Activated CD8-positive, alpha-beta memory T cell treated with anti-CD3 and anti-CD28 coated beads, Interleukin-2, amount 50 U/mL, for 24 hours (primary cell): ENCODE data around the gene RD3L.

Experiments
- DNase-seq: peaks from one replicate; pipeline ENCODE4 v3.0.0-alpha.2; 2020; ENCODE audit errors: extremely low read depth

The RD3L gene

GRCh38 chr14:103896578-103896977, 45.8 kb downstream of the RD3L start:
- no peak for DNase-seq

DNA sequence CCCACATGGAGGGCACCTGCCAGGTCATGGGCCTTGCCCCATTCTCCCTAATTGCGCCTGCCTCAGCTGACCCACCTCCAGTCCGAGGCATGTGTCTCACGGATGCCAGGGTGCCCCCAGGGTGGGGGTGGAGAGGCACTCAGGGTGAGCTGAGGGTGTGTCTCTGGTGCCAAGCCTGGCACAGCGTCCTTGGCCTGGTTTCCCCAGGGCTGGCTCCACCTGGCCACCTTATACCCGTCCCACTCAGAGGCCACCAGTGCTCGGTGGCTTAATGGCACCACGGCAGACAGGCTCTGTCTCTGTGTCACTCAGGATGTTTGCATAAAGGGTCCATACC, 47.6 kb downstream of the RD3L start:
- DNase-seq = no peak

- no peak for DNase-seq
These were observed 48.2 kb downstream of the RD3L start for GRCh38 chr14:103894034-103894722.

DNA sequence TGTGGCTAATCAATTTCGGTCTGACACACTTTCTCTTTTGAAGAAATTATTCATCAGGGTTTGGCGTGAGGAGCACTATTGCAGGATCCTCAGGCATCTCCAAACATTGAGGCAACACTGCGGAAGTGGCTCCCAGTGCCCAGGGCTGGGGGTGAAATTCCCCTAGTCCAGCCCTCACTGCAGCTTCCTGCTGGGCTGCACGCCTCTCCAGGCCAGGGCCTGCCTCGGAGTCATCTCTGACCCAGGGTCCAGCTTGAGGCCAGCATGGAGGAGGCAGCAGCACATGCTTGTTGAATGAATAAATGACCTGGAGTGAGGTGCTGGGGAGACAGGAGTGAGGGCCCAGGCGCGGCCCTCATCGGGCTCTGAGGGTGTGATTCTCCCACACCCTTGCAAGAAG, 50.1 kb downstream of the RD3L start:
- no peak for DNase-seq

- DNase-seq = no peak
These were observed 50.6 kb downstream of the RD3L start for GRCh38 chr14:103891667-103892215.

DNA sequence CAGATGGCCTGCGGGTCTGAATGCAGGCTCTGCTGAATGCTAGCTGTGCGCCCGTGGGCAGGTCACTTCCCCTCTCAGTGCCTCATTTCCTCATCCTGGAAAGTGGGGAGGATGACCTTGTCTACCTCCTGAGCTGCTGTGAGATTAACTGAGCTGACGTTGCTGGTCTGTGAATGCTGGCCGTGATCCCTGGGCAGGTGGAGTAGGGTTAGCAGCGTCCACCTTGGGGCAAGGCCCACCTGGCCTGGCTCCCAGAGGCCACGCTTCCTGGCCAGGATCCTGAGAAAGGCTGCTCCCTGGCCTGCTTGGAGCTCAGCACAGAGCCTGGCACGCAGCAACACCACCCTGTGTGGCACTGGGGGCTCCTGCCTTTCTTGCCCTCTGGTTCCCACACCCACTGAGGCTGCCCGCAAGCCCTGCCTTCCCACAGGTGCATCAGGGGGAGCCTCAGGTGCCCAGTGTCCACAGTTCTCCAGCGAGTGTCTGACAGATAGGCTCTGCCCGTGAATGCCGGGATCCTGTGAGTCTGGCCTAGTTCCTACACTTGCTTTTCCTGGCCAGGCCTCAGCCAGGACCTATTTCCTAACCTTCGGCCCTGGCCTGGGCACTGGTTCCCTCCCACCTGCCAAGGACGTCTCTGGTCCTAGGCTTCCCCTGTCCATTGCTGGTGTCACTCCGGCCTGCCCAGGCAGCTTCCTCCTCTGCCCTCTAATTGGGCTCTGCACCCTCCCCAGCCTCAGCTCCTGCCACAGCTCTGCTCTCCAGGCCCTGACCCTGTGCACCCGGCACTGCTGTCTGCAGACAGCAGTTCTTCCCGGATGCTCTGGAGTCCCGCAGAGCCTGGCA, 51.3 kb downstream of the RD3L start:
- no peak for DNase-seq
